ENCODE measurements around the gene NISCH.

The NISCH gene

DNA sequence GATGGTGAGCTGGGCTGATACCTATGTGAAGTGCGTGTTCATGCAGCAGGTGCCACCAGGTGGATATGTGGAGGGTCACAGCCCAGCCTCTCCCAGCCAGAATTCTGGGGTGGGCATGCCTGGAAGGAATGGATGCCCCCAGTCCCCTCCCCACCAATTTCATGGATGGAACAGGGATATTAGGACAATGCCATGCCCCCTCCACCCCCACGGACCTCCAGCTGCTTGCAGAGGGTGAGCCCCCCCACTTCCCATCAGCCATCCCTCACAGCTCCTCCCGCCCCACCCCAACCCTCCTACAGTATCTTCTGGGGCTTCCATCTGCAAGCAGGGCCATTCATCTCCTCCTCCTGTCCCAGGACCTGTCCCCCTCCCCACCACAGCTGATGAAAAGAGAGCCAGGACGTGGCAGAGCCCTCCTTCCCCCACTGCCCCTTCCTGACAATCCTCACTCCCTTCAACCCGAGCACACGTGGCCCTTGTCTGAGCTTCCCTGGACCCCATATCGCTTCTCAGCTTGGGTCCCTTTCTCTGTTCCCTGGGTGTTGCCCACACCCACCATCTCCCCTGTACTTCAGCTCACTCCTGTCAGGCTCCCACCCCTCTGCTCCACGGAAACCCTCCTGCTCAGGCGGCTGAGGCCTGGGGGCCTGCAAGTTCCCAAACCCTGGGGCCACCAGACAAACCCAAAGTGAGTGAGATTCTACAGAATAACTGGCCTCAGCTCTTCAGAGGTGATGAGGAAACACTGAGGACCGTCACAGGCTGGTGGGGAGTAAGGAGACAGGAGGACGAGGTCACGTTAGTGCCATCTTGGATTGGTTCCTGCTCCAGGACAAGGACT, 7.7 kb upstream of the NISCH start:
- no peak for DNase-seq

- DNase-seq, result no peak
Measured at GRCh38 chr3:52450489-52451236, 4.7 kb upstream of the NISCH start.

- no peak for DNase-seq
Measured at GRCh38 chr3:52451237-52452083, 3.9 kb upstream of the NISCH start.

DNA sequence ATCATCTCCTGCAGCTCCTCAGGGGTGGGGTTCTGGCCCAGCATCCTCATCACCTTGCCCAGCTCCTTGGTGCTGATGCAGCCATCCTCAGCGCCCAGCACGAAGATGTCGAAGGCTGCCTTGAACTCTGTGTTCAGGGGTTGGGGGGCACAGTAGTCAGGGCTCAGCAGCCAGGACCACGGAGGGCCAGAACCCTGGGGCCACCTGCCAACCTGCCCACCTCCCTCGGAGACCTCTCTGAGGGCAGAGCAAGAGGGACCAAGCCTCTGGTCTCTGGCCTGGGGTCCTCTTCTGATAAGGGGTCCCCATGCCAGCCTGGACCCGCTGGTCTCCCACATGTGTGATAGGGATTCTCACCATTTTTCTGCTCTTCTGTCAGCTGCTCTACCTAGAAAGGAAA, 3.3 kb upstream of the NISCH start:
- DNase-seq, result no peak

GRCh38 chr3:52452570-52453221, 2.7 kb upstream of the NISCH start:
- DNase-seq, result no peak

DNA sequence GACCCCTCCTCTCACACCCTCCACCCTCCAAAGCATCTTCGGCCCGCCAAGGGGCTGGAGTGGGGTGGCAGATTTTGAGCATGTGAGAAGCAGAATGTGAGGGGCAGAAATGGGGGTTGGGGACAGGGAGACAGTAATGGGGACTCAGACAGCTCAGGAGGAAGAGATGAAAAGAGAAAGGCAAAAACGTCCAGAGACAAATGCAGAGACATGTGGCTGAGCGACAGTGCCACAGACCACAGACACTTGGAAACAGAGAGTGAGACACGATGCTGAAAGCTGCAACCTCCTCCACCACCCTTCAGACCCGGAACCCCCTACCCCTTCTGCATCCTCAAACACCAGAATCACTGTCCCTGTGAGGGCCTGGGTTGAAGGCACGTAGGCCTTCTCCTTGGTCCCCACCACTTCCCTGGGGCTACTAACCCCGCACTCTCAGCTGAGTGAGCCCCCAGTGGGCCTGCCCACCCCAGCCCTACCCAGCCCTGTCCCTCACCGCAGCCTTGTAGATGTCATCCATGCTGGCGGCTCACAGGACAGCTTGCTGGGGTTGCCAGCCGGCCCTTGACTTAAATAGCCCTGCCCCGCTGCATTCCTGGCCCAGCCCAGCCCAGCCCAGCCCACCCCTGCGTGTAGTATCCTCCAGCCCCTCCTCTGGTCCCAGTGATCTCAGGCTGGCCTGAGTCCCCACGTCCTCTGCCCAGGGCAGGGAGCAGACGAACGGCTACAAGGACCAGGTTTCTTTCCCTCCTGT, 1.7 kb upstream of the NISCH start, which contains the start of gene TNNC1:
TNNC1 (minus strand) TSS at position 546 of the 754 bp plus-strand sequence; CDS start at position 520, 26 bp downstream.
- DNase-seq, result peak; percentile 22

- DNase-seq, result no peak
Measured at GRCh38 chr3:52454250-52454937, 1.0 kb upstream of the NISCH start.

DNA sequence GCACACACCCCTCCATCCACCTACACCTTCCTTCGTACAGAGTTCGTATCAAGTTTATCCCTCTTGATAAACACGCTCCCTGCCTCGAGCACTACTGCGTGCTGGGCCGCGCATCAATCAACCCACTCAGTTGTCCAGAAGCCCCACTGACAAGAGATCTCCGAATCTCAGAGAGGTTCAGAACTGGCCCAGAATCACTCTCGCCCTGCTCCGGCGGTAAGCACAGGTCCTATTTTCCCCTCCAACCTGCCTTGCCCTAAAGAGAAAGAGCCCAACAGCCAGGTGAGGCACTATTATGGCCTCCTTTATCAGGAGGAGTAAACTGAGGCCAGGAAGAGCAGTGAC, 494 bp upstream of the NISCH start:
- DNase-seq, result no peak

DNA sequence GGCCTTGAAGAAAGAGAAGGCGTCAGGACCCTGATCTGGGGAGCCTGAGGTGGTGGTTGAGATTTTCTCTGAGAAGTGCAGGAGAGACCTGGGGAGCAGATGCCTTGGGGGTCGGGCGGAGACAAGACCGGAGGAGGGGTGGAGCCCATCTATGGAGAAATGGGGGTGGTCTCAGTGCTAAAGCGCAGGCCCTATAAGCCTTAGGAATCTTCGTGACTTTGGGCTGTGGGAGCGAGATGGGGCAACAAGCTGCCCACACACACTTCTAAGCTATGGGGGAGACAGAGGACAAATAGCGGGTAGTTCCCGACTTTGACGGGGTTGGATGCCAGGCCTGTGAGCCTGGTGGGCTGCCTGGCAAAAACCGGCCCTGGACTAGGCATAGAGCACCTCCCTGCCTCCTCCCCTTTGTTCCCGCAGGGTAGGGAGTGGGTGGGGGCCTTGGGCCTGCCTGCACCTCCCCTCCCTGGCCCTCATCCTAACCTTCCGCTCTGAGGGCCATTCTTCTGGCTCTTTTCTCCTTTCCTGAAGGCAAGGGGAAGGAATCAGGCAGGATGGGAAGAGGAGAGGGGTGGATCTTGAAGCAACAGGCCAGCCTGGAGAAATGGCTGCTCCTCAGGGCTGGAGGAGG, 880 bp downstream of the NISCH start:
- peak; percentile 33 for DNase-seq

DNA sequence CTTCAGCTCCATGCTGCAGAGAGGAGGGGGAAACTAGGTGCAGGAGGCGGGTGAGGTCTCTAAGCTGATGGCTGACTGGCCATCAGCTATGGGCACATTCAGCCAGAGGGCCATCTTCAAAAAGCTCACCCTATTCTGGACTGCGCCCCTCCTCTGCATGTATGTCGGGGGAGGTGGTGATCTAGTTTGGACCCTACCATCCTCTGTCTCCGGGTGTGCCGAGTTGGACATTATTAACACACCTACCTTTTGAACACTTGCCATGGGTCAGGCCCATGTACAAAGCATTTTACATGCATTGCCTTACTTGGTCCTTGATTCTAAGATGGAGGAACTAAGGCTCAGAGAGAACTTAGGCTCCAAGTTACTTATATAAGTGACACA, 1.4 kb downstream of the NISCH start:
- DNase-seq, result no peak

DNA sequence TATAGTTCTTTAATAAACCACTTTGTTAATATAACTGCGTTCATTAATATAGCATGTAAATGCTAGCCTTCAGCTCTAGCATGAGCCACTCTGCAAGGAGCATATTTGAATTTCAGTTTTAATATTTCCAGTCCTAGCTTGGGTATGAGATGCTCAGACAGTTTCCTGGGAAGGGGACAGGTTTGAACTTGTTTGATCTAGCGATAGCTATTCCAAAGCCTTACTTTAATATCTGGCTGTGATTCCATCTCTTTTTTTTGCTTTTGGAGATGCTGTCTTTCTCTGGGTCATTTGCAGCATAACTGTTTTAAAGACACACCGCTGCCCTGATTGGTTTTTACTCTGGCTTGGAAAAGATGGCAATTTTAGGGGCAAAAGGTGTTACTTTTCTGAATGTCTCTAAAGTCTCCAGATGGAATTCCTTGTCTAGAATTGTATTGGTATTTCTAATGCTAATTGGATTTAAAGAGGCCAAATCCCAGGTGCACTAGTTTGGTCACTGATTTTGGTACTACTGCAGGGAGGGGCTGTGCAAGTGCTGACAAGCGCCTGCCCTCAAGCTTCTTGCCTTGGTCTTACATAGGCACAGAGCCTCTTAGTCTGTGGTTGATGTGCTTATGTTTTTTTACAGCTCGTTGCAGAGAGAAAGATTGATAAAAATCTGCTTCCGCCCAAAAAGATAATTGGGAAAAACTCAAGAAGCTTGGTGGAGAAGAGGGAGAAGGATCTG, 2.8 kb downstream of the NISCH start:
- no peak for DNase-seq

- no peak for DNase-seq
Measured at GRCh38 chr3:52458770-52459545, 3.6 kb downstream of the NISCH start.

GRCh38 chr3:52461874-52462273, 6.5 kb downstream of the NISCH start:
- DNase-seq, result no peak

DNA sequence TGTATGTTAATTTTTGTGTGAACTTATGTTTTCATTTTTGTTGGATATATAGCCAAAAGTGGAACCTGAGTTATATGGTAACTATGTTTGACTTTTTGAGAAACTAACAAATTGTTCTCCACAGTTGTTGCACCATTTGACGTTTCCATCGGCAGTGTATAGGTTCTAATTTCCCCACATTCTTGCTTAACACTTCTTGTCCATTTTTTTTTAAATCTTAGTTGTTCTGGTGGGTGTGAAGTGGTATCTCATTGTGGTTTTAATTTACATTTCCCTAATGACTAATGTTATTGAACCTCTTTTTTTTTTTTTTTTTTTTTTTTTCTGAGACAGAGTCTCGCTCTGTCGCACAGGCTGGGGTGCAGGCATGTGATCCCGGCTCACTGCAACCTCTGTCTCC, 8.0 kb downstream of the NISCH start:
- DNase-seq, result no peak

DNA sequence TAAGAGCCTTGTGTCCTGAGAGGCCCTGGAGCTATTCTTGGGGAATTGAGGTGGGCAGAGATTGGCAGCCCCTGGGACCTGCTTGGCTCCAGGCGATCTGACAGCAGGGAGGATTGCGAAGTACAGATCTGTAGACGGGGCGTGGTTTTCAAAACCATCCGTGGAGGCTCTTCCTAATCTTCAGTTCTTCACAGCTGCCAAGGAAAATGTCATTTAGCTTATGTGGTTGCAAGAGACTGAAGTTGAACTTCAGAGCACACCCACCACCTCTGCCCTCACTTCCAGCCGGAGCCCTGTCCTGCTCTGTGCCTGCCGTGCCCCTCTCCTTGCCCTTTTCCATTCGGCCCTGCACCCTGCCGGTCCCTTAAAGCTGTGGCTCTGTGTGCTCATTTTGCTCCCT, 12.9 kb downstream of the NISCH start:
- DNase-seq, result no peak

DNA sequence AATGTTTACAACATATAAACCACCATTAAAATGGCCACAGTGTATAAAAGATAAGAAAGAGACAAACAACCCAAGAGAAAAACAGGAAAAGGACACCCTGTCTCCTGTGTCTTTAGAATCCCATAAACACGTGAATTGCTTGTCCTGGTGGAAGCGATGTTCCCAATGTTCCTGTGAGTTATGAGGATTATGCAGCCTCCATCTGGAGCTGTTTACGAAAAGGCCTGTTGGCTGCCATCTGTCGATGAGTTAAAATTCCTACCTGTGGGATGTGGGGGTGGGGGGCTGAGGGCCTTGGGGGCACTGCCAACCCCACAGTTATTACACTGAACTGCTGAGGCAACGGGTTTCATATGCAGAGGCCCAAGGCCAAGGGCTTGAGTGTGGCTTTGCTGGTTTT, 13.6 kb downstream of the NISCH start:
- no peak for DNase-seq

- no peak for DNase-seq
Measured at GRCh38 chr3:52470920-52471319, 15.5 kb downstream of the NISCH start.

- DNase-seq, result no peak
Measured at GRCh38 chr3:52471371-52472238, 16.2 kb downstream of the NISCH start.
